Loucy (cell line): ENCODE results near the gene SMARCD3.

Source experiments
- H2AFZ ChIP-seq: fragments of 200-600 bp; sonication (generic); 2 replicates; pipeline ENCODE4 v1.6.0; 2016; ENCODE audit warnings: antibody characterized with exemption, mild to moderate bottlenecking, low read length, moderate library complexity
- H3F3A ChIP-seq: fragments of 200-600 bp; 2 replicates; pipeline ENCODE4 v1.6.0; 2016; ENCODE audit warnings: antibody characterized with exemption, low read depth, mild to moderate bottlenecking
- H3K27me3 ChIP-seq: fragments of 200-600 bp; sonication (generic); 2 replicates; pipeline ENCODE4 v1.6.1; 2014; ENCODE audit warnings: low read length, mild to moderate bottlenecking; ENCODE audit not compliant: insufficient read depth, poor library complexity, severe bottlenecking
- H3K36me3 ChIP-seq: fragments of 200-600 bp; sonication (generic); 2 replicates; pipeline ENCODE4 v1.6.1; 2016; ENCODE audit warnings: low read length; ENCODE audit not compliant: insufficient read depth
- H3K4me1 ChIP-seq: fragments of 200-600 bp; sonication (generic); 2 replicates; pipeline ENCODE4 v1.5.1; 2014; ENCODE audit warnings: low read length, mild to moderate bottlenecking; ENCODE audit not compliant: insufficient read depth, poor library complexity, severe bottlenecking
- H3K4me2 ChIP-seq: fragments of 200-600 bp; sonication (generic); 2 replicates; pipeline ENCODE4 v1.6.0; 2014; ENCODE audit warnings: antibody characterized with exemption, low read length, low read depth, mild to moderate bottlenecking; ENCODE audit not compliant: poor library complexity, severe bottlenecking
- H3K4me3 ChIP-seq: fragments of 200-600 bp; sonication (generic); 2 replicates; pipeline ENCODE4 v1.5.1; 2014; ENCODE audit warnings: low read length, mild to moderate bottlenecking, mixed read lengths; ENCODE audit not compliant: poor library complexity, severe bottlenecking
- H3K79me2 ChIP-seq: fragments of 200-600 bp; sonication (generic); 2 replicates; pipeline ENCODE4 v1.6.1; 2014; ENCODE audit warnings: low read length; ENCODE audit not compliant: insufficient read depth
- H3K9ac ChIP-seq: fragments of 200-600 bp; sonication (generic); 2 replicates; pipeline ENCODE4 v1.6.0; 2014; ENCODE audit warnings: mild to moderate bottlenecking, low read depth, low read length, moderate library complexity; ENCODE audit not compliant: poor library complexity, severe bottlenecking
- H3K9me2 ChIP-seq: fragments of 200-600 bp; sonication (generic); replicated peaks from 2 replicates; pipeline ENCODE4 v1.6.1; 2016; ENCODE audit warnings: low read depth, low read length, mixed read lengths
- H3K9me3 ChIP-seq: fragments of 200-600 bp; sonication (generic); 2 replicates; pipeline ENCODE4 v1.6.1; 2014; ENCODE audit warnings: mild to moderate bottlenecking, antibody characterized with exemption, low read length, low read depth; ENCODE audit not compliant: insufficient read depth
- H4K20me1 ChIP-seq: fragments of 200-600 bp; sonication (generic); 2 replicates; pipeline ENCODE4 v1.6.0; 2014; ENCODE audit warnings: antibody characterized with exemption, low read length, mild to moderate bottlenecking; ENCODE audit not compliant: insufficient read depth, poor library complexity, severe bottlenecking
- CTCF ChIP-seq: fragments of 200-600 bp; sonication (generic); conservative IDR thresholded peaks from 2 replicates; pipeline ENCODE4 v1.5.1; 2014; ENCODE audit warnings: mild to moderate bottlenecking, antibody characterized with exemption, low read length
- EZH2phosphoT487 ChIP-seq: fragments of 200-600 bp; IDR thresholded peaks from 2 replicates; pipeline ENCODE4 v1.6.1; 2018; ENCODE audit warnings: antibody characterized with exemption, mild to moderate bottlenecking, moderate library complexity, borderline replicate concordance

SMARCD3 gene

GRCh38 chr7:151249034-151249731, 689 bp upstream of the SMARCD3 start:
- Histone ChIP-seq H3F3A (no peaks in the 10 kb centered on the region), H4K20me1 (no peaks in the 10 kb centered on the region), H3K36me3 (no peaks in the 10 kb centered on the region), H3K9me2 (no peaks in the 10 kb centered on the region), H3K4me2 (no peak overlapping the region), H3K4me3 (no peak overlapping the region), H3K4me1 (peaks cover 20% of the 10 kb centered on the region), H3K9me3 (no peaks in the 10 kb centered on the region), H3K27me3 (no peaks in the 10 kb centered on the region), H3K9ac (no peak overlapping the region), H3K79me2 (no peaks in the 10 kb centered on the region), H2AFZ (no peak overlapping the region)
- TF ChIP-seq CTCF = no peak
- TF ChIP-seq EZH2phosphoT487 = no peak

GRCh38 chr7:151247611-151248345, 716 bp downstream of the SMARCD3 start:
- H3K9ac ChIP-seq = peak overlapping the region; percentile 60
- H4K20me1 ChIP-seq = no peaks in the 10 kb centered on the region
- H3K4me3 ChIP-seq = peak overlapping the region; percentile 74
- peak overlapping the region; percentile 89 for H2AFZ ChIP-seq
- H3K79me2 ChIP-seq = no peaks in the 10 kb centered on the region
- H3F3A ChIP-seq = no peaks in the 10 kb centered on the region
- no peaks in the 10 kb centered on the region for H3K27me3 ChIP-seq
- H3K36me3 ChIP-seq = no peaks in the 10 kb centered on the region
- peaks cover 23% of the 10 kb centered on the region for H3K4me1 ChIP-seq
- H3K4me2 ChIP-seq = peak overlapping the region; percentile 89
- H3K9me3 ChIP-seq = no peaks in the 10 kb centered on the region
- no peaks in the 10 kb centered on the region for H3K9me2 ChIP-seq
- no peak for TF ChIP-seq CTCF
- no peak for TF ChIP-seq EZH2phosphoT487

- no peaks in the 10 kb centered on the region for H3K79me2 ChIP-seq
- peaks cover 20% of the 10 kb centered on the region for H3K4me1 ChIP-seq
- H3K9me3 ChIP-seq = no peaks in the 10 kb centered on the region
- no peaks in the 10 kb centered on the region for H3K36me3 ChIP-seq
- H4K20me1 ChIP-seq = no peaks in the 10 kb centered on the region
- no peak overlapping the region for H3K4me3 ChIP-seq
- no peaks in the 10 kb centered on the region for H3F3A ChIP-seq
- H3K27me3 ChIP-seq = no peaks in the 10 kb centered on the region
- peak overlapping the region; percentile 89 for H3K4me2 ChIP-seq
- TF ChIP-seq EZH2phosphoT487 (no peak), CTCF (no peak)
- no peak overlapping the region for H2AFZ ChIP-seq
- no peak overlapping the region for H3K9ac ChIP-seq
- no peaks in the 10 kb centered on the region for H3K9me2 ChIP-seq
Measured at GRCh38 chr7:151246851-151247580, 1.5 kb downstream of the SMARCD3 start.
